Endothelial cell of umbilical vein (primary cell): ENCODE data around the gene G6PC2. TPM values are rescaled to one million over a fixed set of nuclear protein-coding genes. Genes with fewer than 3 reads are reported as not detected.

ENCODE experiments used
- BruUV-seq: library from RNA; stranded (reverse); fragments of 400-500 nt; replicated peaks from 2 replicates; lab custom pipeline; 2021; lab: Mats Ljungman, UMichigan
- CTCF ChIA-PET: fragments of 300-600, 350-600 bp; sonication (Branson Sonifier 250); formaldehyde crosslinking; loops from one replicate; lab custom pipeline; 2021; ENCODE audit warnings: antibody characterized with exemption, inconsistent platforms; lab: Charles Lee
- POLR2A ChIA-PET: fragments of 300-600, 350-600 bp; sonication (Branson Sonifier 250); formaldehyde crosslinking; loops from one replicate; lab custom pipeline; 2021; ENCODE audit warnings: antibody characterized with exemption, inconsistent platforms; lab: Charles Lee
- DNase-seq: peaks from one replicate; pipeline ENCODE4 v3.0.0-alpha.2; 2011; ENCODE audit warnings: low read depth, low spot score
- FAIRE-seq: peaks from 2 replicates; lab custom pipeline; 2011; peaks lifted over from hg19 to GRCh38; lab: Jason Lieb, UNC
- H2AFZ ChIP-seq: 2 replicates; pipeline ENCODE4 v1.6.0; 2012; ENCODE audit warnings: low read depth, low read length, control low read depth, inconsistent platforms
- H3K27ac ChIP-seq: 2 replicates; pipeline ENCODE4 v1.5.1; 2011; ENCODE audit warnings: low read depth, mild to moderate bottlenecking, control low read depth, low read length, moderate library complexity; ENCODE audit not compliant: insufficient read depth
- H3K27me3 ChIP-seq, 2 experiments: 2 replicates each; pipeline versions ENCODE4 v1.6.0 to v1.6.1; 2011; ENCODE audit warnings: low read length in 2 of 2, mixed read lengths in 1 of 2; ENCODE audit not compliant: control insufficient read depth in 2 of 2, insufficient read depth in 2 of 2
- H3K36me3 ChIP-seq, 2 experiments: 2 replicates in 1 of 2; 3 replicates in 1 of 2; pipeline ENCODE4 v1.5.1; 2011; ENCODE audit warnings: low read length in 2 of 2, mild to moderate bottlenecking in 1 of 2, moderate library complexity in 1 of 2; ENCODE audit not compliant: control insufficient read depth in 2 of 2, insufficient read depth in 2 of 2; ENCODE audit errors: extremely low read depth in 1 of 2
- H3K4me1 ChIP-seq: 3 replicates; pipeline ENCODE4 v1.5.1; 2011; ENCODE audit warnings: mild to moderate bottlenecking, low read length; ENCODE audit not compliant: control insufficient read depth, insufficient read depth; ENCODE audit errors: extremely low read depth
- H3K4me2 ChIP-seq: 2 replicates; pipeline ENCODE4 v1.6.1; 2011; ENCODE audit warnings: low read length, control low read depth, mixed read lengths; ENCODE audit not compliant: insufficient read depth
- H3K4me3 ChIP-seq, 3 experiments: fragments of 200-600 bp in 1 of 3; sonication (generic), shearing (Covaris generic) in 1 of 3; replicated peaks in 1 of 3; 2 replicates each; pipeline ENCODE4 v1.5.1; 2011 to 2016; ENCODE audit warnings: control low read depth in 3 of 3, low read length in 3 of 3, mild to moderate bottlenecking in 2 of 3, inconsistent platforms in 1 of 3, low read depth in 1 of 3, moderate library complexity in 1 of 3; ENCODE audit not compliant: insufficient read depth in 1 of 3
- H3K79me2 ChIP-seq: 2 replicates; pipeline ENCODE4 v1.6.0; 2012; ENCODE audit warnings: low read length, inconsistent platforms; ENCODE audit not compliant: control insufficient read depth, insufficient read depth
- H3K9ac ChIP-seq: replicated peaks from 2 replicates; pipeline ENCODE3; 2011; ENCODE audit warnings: low read length, control low read depth; ENCODE audit not compliant: insufficient read depth; ENCODE audit errors: extremely low read depth
- H3K9me1 ChIP-seq: replicated peaks from 3 replicates; pipeline ENCODE4 v1.6.0; 2011; ENCODE audit warnings: mild to moderate bottlenecking, low read length; ENCODE audit not compliant: control insufficient read depth, insufficient read depth; ENCODE audit errors: extremely low read depth
- H3K9me3 ChIP-seq: replicated peaks from 2 replicates; pipeline ENCODE4 v1.5.1; 2012; ENCODE audit warnings: low read length, inconsistent platforms; ENCODE audit not compliant: control insufficient read depth, insufficient read depth
- H4K20me1 ChIP-seq: replicated peaks from 2 replicates; pipeline ENCODE3; 2011; ENCODE audit warnings: mild to moderate bottlenecking, low read length; ENCODE audit not compliant: control insufficient read depth, insufficient read depth; ENCODE audit errors: extremely low read depth
- EZH2 ChIP-seq: IDR thresholded peaks from 2 replicates; pipeline ENCODE4 v1.6.1; 2012; ENCODE audit warnings: borderline replicate concordance, low read depth, mild to moderate bottlenecking, moderate library complexity, low read length, inconsistent platforms; ENCODE audit not compliant: severe bottlenecking
- FOS ChIP-seq: IDR thresholded peaks from 2 replicates; pipeline ENCODE4 v1.6.1; 2011; ENCODE audit warnings: mild to moderate bottlenecking, low read length, moderate library complexity, borderline replicate concordance; ENCODE audit not compliant: insufficient read depth
- GATA2 ChIP-seq: IDR thresholded peaks from 2 replicates; pipeline ENCODE4 v1.7.0; 2011; ENCODE audit warnings: low read depth, mild to moderate bottlenecking, moderate library complexity, mixed read lengths, low read length; ENCODE audit not compliant: insufficient read length, insufficient read depth
- JUN ChIP-seq: IDR thresholded peaks from 2 replicates; pipeline ENCODE4 v1.6.1; 2011; ENCODE audit warnings: borderline replicate concordance, low read depth; ENCODE audit not compliant: insufficient read length, insufficient read depth
- MAX ChIP-seq: IDR thresholded peaks from 2 replicates; pipeline ENCODE4 v1.6.1; 2011; ENCODE audit not compliant: insufficient read depth, insufficient read length
- MYC ChIP-seq: IDR thresholded peaks from one replicate; pipeline ENCODE4 v1.6.1; 2011; ENCODE audit warnings: mild to moderate bottlenecking, low read depth, low read length
- POLR2A ChIP-seq: IDR thresholded peaks from 2 replicates; pipeline ENCODE4 v1.6.1; 2012; ENCODE audit warnings: low read depth, mild to moderate bottlenecking, control low read depth, low read length
- POLR2AphosphoS5 ChIP-seq: IDR thresholded peaks from 2 replicates; pipeline ENCODE4 v1.6.1; 2012; ENCODE audit warnings: low read depth, mild to moderate bottlenecking, control low read depth, low read length, moderate library complexity; ENCODE audit not compliant: insufficient read depth
- dilution Hi-C: fragments of 300-500 bp; cut with MboI; formaldehyde crosslinking; loops from one replicate; pipeline ENCODE4 v1.15.0; 2019; ENCODE audit warnings: low sequenced_read_pairs; ENCODE audit not compliant: extremely low pct_ligation_motif_present
- intact Hi-C: fragments of 100-400 bp; cut with micrococcal nuclease; formaldehyde crosslinking; loops from one replicate; pipeline ENCODE4 v1.10.0; 2022
- polyA plus RNA-seq, 4 experiments: library from polyadenylated mRNA; depleted of rRNA in 3 of 4; stranded (reverse) in 3 of 4; unstranded in 1 of 4; fragments of >200 nt; gene quantifications; 2 replicates each; pipeline versions ENCODE4 v1.2.1 to v1.2.3, GENCODE V29; 2011 to 2012; ENCODE audit warnings: missing spikeins in 1 of 4
- total RNA-seq: library from RNA; stranded (reverse); gene quantifications from 2 replicates; pipeline ENCODE4 v1.2.3, GENCODE V29; 2021
- TF ChIP-seq, protein P1 (sequence below), 2 donors: IDR thresholded peaks; 1 replicate in 1 of 2; 2 replicates in 1 of 2; pipeline ENCODE4 v1.5.1; 2011; ENCODE audit warnings: low read length in 2 of 2, mild to moderate bottlenecking in 2 of 2, moderate library complexity in 2 of 2, control low read depth in 1 of 2, inconsistent platforms in 1 of 2, low read depth in 1 of 2; ENCODE audit not compliant: insufficient read depth in 1 of 2; ENCODE audit errors: extremely low read depth in 1 of 2

The G6PC2 gene
- total and polyA plus RNA-seq, 2 donors (not counting 3 experiments of a cell fraction or from before 2014, with no cell fraction given) = not detected

- Histone ChIP-seq H3K4me1 (no peaks in the 10 kb centered on the region), H3K4me3 (no peak overlapping the region), H3K27ac (no peak overlapping the region), H3K9me1 (no peaks in the 10 kb centered on the region), H3K9me3 (no peaks in the 10 kb centered on the region), H3K79me2 (no peaks in the 10 kb centered on the region), H3K27me3 (no peaks in the 10 kb centered on the region), H2AFZ (no peak overlapping the region), H3K9ac (no peak overlapping the region), H4K20me1 (no peaks in the 10 kb centered on the region), H3K36me3 (no peaks in the 10 kb centered on the region), H3K4me2 (no peak overlapping the region)
- no peak for TF ChIP-seq POLR2AphosphoS5
- no peak for TF ChIP-seq EZH2
- no peak for TF ChIP-seq MYC
- no peak for TF ChIP-seq MAX
- TF ChIP-seq JUN = no peak
- no peak for TF ChIP-seq POLR2A
- TF ChIP-seq, protein P1, sequence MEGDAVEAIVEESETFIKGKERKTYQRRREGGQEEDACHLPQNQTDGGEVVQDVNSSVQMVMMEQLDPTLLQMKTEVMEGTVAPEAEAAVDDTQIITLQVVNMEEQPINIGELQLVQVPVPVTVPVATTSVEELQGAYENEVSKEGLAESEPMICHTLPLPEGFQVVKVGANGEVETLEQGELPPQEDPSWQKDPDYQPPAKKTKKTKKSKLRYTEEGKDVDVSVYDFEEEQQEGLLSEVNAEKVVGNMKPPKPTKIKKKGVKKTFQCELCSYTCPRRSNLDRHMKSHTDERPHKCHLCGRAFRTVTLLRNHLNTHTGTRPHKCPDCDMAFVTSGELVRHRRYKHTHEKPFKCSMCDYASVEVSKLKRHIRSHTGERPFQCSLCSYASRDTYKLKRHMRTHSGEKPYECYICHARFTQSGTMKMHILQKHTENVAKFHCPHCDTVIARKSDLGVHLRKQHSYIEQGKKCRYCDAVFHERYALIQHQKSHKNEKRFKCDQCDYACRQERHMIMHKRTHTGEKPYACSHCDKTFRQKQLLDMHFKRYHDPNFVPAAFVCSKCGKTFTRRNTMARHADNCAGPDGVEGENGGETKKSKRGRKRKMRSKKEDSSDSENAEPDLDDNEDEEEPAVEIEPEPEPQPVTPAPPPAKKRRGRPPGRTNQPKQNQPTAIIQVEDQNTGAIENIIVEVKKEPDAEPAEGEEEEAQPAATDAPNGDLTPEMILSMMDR (IDR thresholded peaks at IDR 0.05; ENCODE audit: extremely low read depth in 1 of 2, insufficient read depth in 1 of 2, low read depth in 1 of 2, low read length in 2 of 2) = no peak
- no peak for TF ChIP-seq FOS
- TF ChIP-seq GATA2 = no peak
- FAIRE-seq (no peak), DNase-seq (no peak)
- CTCF ChIA-PET = no interaction called here
- dilution Hi-C loops = no loop called here
- intact Hi-C loops = no loop called here
- POLR2A ChIA-PET = no interaction called here
- BruUV-seq = no TSS peak
Measured at GRCh38 chr2:168926621-168927386, 25.7 kb downstream of the G6PC2 start.
